Gastrocnemius medialis (tissue), 4 donors: ENCODE results near the gene WDCP. TPM values are rescaled to one million over a fixed set of nuclear protein-coding genes. Genes with fewer than 3 reads are reported as not detected.

ENCODE experiments used
- ATAC-seq, 2 donors: fragments of 150-250 bp; one replicate each; pipeline ENCODE4 v1.9.1; 2016
- DNase-seq, 2 donors: peaks; one replicate each; pipeline ENCODE4 v3.0.0-alpha.2; 2019
- H3K27ac ChIP-seq, 4 donors: fragments of 200-600 bp; sonication (generic); 1 replicate in 1 of 4; 2 replicates in 3 of 4; pipeline ENCODE4 v1.5.1; 2016 to 2018; ENCODE audit warnings: mild to moderate bottlenecking in 2 of 4, moderate library complexity in 1 of 4
- H3K27me3 ChIP-seq, 3 donors: fragments of 200-600 bp; sonication (generic) in 2 of 3; 1 replicate in 1 of 3; 2 replicates in 2 of 3; pipeline versions ENCODE4 v1.5.1 to v1.6.0; 2016 to 2019; ENCODE audit warnings: mild to moderate bottlenecking in 1 of 3, moderate library complexity in 1 of 3
- H3K36me3 ChIP-seq, 2 donors: fragments of 200-600 bp; sonication (generic) in 1 of 2; one replicate each; pipeline ENCODE4 v1.5.1; 2017 to 2018
- H3K4me1 ChIP-seq, 2 donors: fragments of 200-600 bp; sonication (generic) in 1 of 2; one replicate each; pipeline ENCODE4 v1.5.1; 2016 to 2017; ENCODE audit warnings: mild to moderate bottlenecking in 2 of 2
- H3K4me3 ChIP-seq, 4 donors: fragments of 200-600 bp; sonication (generic) in 3 of 4; 1 replicate in 1 of 4; 2 replicates in 3 of 4; pipeline ENCODE4 v1.5.1; 2016 to 2019; ENCODE audit warnings: mild to moderate bottlenecking in 2 of 4
- H3K9me3 ChIP-seq, 3 donors: fragments of 200-600 bp; sonication (generic) in 2 of 3; 1 replicate in 1 of 3; 2 replicates in 2 of 3; pipeline ENCODE4 v1.5.1; 2016 to 2019
- POLR2A ChIP-seq, 2 donors: fragments of 450-650 bp; IDR thresholded peaks; one replicate each; pipeline ENCODE4 v1.6.1; 2017; ENCODE audit warnings: antibody characterized with exemption in 2 of 2, mild to moderate bottlenecking in 2 of 2, moderate library complexity in 2 of 2
- in situ Hi-C, 4 donors: fragments of 200-750 bp; cut with MboI; loops; one replicate each; pipeline versions ENCODE4 v1.15.0 to v1.8.0; 2017; ENCODE audit warnings: low sequenced_read_pairs in 4 of 4
- intact Hi-C: fragments of 100-400 bp; cut with DNase I; formaldehyde crosslinking; loops from one replicate; pipeline ENCODE4 v1.15.1; 2023; ENCODE audit warnings: low total_unique reads
- total RNA-seq, 4 donors: library from RNA; depleted of rRNA; stranded (reverse); fragments of >200 nt; gene quantifications; one replicate each; pipeline versions ENCODE4 v1.1.0 to v1.2.3, GENCODE V29; 2016
- TF ChIP-seq, protein P1 (sequence below), 5 experiments: fragments of 450-650 bp in 3 of 5; fragments of 200-600 bp in 2 of 5; sonication (generic) in 2 of 5; IDR thresholded peaks in 4 of 5; conservative IDR thresholded peaks in 1 of 5; 1 replicate in 4 of 5; 2 replicates in 1 of 5; pipeline ENCODE4 v1.5.1; 2016 to 2019; ENCODE audit warnings: antibody characterized with exemption in 5 of 5, mild to moderate bottlenecking in 3 of 5, moderate library complexity in 3 of 5

WDCP gene
- total RNA-seq, 4 donors from 2014 or later = 4.8 to 8.4 (median 8.3) TPM

DNA sequence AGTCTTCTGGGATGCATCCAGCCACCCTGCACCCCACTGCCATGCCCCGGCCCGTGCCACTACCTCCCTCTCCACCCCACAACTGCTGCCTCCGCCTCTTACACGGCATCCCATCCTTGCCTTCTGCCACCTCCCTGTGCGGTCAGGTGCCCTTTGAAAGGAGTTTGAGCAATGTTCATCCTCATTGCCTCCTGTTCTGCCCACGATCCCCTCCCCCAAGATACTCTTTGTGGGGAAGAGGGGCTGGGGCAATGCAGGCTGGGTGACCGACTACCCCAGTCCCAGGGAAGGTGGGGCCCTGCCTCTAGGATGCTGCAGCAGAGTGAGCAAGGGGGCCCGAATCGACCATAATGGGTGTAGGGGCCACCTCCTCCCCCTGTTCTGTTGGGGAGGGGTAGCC is 28.9 kb downstream of the WDCP start:
- TF ChIP-seq, protein P1, sequence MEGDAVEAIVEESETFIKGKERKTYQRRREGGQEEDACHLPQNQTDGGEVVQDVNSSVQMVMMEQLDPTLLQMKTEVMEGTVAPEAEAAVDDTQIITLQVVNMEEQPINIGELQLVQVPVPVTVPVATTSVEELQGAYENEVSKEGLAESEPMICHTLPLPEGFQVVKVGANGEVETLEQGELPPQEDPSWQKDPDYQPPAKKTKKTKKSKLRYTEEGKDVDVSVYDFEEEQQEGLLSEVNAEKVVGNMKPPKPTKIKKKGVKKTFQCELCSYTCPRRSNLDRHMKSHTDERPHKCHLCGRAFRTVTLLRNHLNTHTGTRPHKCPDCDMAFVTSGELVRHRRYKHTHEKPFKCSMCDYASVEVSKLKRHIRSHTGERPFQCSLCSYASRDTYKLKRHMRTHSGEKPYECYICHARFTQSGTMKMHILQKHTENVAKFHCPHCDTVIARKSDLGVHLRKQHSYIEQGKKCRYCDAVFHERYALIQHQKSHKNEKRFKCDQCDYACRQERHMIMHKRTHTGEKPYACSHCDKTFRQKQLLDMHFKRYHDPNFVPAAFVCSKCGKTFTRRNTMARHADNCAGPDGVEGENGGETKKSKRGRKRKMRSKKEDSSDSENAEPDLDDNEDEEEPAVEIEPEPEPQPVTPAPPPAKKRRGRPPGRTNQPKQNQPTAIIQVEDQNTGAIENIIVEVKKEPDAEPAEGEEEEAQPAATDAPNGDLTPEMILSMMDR (IDR thresholded peaks at IDR 0.05 in 4 of 5, conservative IDR thresholded peaks at IDR 0.05 in 1 of 5) = no peak
- no peak for TF ChIP-seq POLR2A (IDR thresholded peaks at IDR 0.05)
- Histone ChIP-seq H3K27ac (no peak overlapping the region), H3K9me3 (no peaks in the 10 kb centered on the region), H3K27me3 (no peaks in the 10 kb centered on the region), H3K36me3 (peaks cover 0 to 9% of the 10 kb centered on the region in 2 donors), H3K4me1 (no peaks in the 10 kb centered on the region), H3K4me3 (no peak overlapping the region)
- in situ Hi-C loops = no loop called here
- intact Hi-C loops = no loop called here
- ATAC-seq = no peak
- no peak for DNase-seq

DNA sequence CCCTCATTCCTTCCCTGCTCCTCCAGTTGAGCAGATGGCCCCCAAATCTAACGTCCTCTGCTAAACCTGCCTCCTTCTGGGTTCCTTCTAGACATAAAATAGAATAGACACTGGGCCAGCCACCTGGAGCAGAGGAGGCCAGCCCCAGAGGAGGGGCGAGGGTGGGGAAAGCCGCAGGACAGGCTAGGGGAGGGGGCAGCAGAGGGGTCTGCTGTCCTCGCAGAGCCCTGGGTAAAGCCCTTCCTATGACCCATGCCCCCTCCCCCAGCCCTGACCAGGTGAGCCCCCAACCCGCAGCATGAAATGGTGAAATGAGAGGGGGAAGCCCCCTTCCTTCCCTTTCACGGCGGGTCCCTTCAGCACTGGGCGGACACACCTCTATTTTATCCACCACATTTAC is 29.5 kb downstream of the WDCP start:
- no peak overlapping the region for H3K4me3 ChIP-seq
- no peaks in the 10 kb centered on the region for H3K4me1 ChIP-seq
- in situ Hi-C loops (no loop called here), intact Hi-C loops (no loop called here)
- DNase-seq (no peak), ATAC-seq (no peak)
- no peaks in the 10 kb centered on the region for H3K9me3 ChIP-seq
- H3K36me3 ChIP-seq = peaks cover 0 to 4% of the 10 kb centered on the region in 2 donors
- H3K27me3 ChIP-seq = no peaks in the 10 kb centered on the region
- TF ChIP-seq, protein P1 (IDR thresholded peaks at IDR 0.05 in 4 of 5, conservative IDR thresholded peaks at IDR 0.05 in 1 of 5) = no peak
- TF ChIP-seq POLR2A (IDR thresholded peaks at IDR 0.05) = no peak
- no peak overlapping the region for H3K27ac ChIP-seq

DNA sequence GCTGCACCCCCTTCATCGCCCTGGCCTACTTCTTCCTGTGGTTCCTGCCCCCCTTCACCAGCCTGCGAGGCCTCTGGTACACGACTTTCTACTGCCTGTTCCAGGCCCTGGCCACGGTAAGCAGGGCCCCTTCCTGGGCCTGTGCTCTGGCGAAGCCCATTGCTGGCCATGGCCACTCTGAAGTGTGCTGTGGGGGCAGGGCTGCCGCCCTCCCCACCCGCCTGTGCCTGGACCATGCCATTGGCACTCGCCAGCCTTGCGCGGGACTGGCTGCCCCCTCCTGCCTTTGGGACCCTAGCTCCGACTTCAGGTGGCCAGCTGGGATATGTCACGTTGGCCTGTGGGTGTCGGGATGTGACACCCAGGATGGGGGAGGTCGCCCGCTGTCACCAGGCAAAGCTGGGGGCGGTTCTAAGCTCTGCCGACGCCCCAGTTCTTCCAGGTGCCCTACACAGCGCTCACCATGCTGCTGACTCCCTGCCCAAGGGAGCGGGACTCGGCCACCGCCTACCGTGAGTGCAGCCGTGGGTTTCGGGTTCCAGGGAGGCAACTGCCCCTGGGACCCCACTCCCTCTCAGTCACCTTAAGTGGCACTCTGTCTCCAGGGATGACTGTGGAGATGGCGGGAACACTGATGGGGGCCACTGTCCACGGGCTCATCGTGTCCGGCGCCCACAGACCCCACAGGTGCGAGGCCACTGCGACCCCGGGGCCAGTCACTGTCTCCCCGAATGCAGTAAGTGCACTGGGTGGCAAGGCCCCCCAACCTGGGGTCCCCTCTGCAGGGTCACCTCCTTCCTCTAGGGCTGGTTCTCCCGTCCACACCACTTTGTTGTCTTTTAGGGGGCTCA is 30.1 kb downstream of the WDCP start:
- Histone ChIP-seq H3K9me3 (no peaks in the 10 kb centered on the region), H3K36me3 (no peaks in the 10 kb centered on the region), H3K27ac (no peak overlapping the region), H3K27me3 (no peaks in the 10 kb centered on the region), H3K4me3 (no peak overlapping the region), H3K4me1 (no peaks in the 10 kb centered on the region)
- DNase-seq (no peak), ATAC-seq (no peak)
- intact Hi-C loops (no loop called here), in situ Hi-C loops (no loop called here)
- TF ChIP-seq POLR2A (IDR thresholded peaks at IDR 0.05) = no peak
- TF ChIP-seq, protein P1 (IDR thresholded peaks at IDR 0.05 in 4 of 5, conservative IDR thresholded peaks at IDR 0.05 in 1 of 5) = no peak

DNA sequence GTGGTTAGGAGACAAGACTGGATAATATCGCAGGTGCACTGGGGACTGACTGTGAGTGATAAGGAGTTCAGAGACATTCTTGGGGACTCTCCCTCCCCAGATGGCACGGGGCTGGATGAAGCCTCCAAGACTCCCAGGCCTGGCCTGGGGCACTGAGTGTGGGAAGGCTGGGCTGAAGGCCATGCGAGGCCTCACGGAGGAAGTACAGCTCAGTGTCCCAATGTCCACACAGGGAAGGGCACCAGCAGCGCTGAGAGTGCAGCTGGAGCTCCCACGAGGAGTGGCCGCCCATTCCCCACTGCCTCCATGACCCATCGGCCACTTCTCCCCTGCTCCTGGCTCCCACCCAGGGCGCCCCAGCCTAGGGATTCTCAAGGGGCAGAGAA is 30.8 kb downstream of the WDCP start:
- no peak for DNase-seq
- H3K27me3 ChIP-seq = peaks cover 1 to 4% (median 3%) of the 10 kb centered on the region in 3 donors
- in situ Hi-C loops = no loop called here
- intact Hi-C loops = no loop called here
- TF ChIP-seq POLR2A (IDR thresholded peaks at IDR 0.05) = no peak
- TF ChIP-seq, protein P1 (IDR thresholded peaks at IDR 0.05 in 4 of 5, conservative IDR thresholded peaks at IDR 0.05 in 1 of 5) = no peak
- H3K4me3 ChIP-seq = no peak overlapping the region
- no peaks in the 10 kb centered on the region for H3K9me3 ChIP-seq
- no peak for ATAC-seq
- no peaks in the 10 kb centered on the region for H3K4me1 ChIP-seq
- H3K36me3 ChIP-seq = no peaks in the 10 kb centered on the region
- no peak overlapping the region for H3K27ac ChIP-seq
